ENCODE data around the gene SLC25A27.
"Not testable (repeated sequence)": the region's sequence is repeated elsewhere in the genome, so short reads cannot be mapped to it uniquely, and the experiment has no call there.

Gene SLC25A27

GRCh38 chr6:46652603-46653438, at the start of gene SLC25A27, which contains the start of gene CYP39A1:
SLC25A27 (plus strand) TSS chr6:46652975; CDS start chr6:46653193, 218 bp downstream.
CYP39A1 (minus strand) TSS chr6:46652818; CDS start chr6:46652582, 236 bp downstream.
- DNase-seq, result peak; percentile 87

- DNase-seq, result no peak
Observed at GRCh38 chr6:46605091-46605797, 47.5 kb upstream of the SLC25A27 start.

GRCh38 chr6:46606338-46606737, 46.4 kb upstream of the SLC25A27 start:
- DNase-seq, result no peak

- DNase-seq, result no peak
Observed at GRCh38 chr6:46610862-46611553, 41.8 kb upstream of the SLC25A27 start.

GRCh38 chr6:46612645-46613044, 40.1 kb upstream of the SLC25A27 start:
- no peak for DNase-seq

GRCh38 chr6:46618726-46619125, 34.0 kb upstream of the SLC25A27 start:
- DNase-seq, result no peak

GRCh38 chr6:46626228-46626909, 26.4 kb upstream of the SLC25A27 start:
- peak; percentile 57 for DNase-seq

GRCh38 chr6:46626976-46627375, 25.8 kb upstream of the SLC25A27 start:
- DNase-seq, result no peak

GRCh38 chr6:46628498-46628897, 24.3 kb upstream of the SLC25A27 start:
- no peak for DNase-seq

- DNase-seq, result no peak
Observed at GRCh38 chr6:46628976-46629375, 23.8 kb upstream of the SLC25A27 start.

- no peak for DNase-seq
Observed at GRCh38 chr6:46629691-46630090, 23.1 kb upstream of the SLC25A27 start.

- DNase-seq, result no peak
Observed at GRCh38 chr6:46632053-46632452, 20.7 kb upstream of the SLC25A27 start.

- no peak for DNase-seq
Observed at GRCh38 chr6:46635462-46635861, 17.3 kb upstream of the SLC25A27 start.

- no peak for DNase-seq
Observed at GRCh38 chr6:46637145-46637544, 15.6 kb upstream of the SLC25A27 start.

GRCh38 chr6:46637933-46638332, 14.8 kb upstream of the SLC25A27 start:
- DNase-seq, result no peak

GRCh38 chr6:46638650-46639049, 14.1 kb upstream of the SLC25A27 start:
- DNase-seq, result no peak

- peak; percentile 28 for DNase-seq
Observed at GRCh38 chr6:46642928-46643751, 9.6 kb upstream of the SLC25A27 start.

- no peak for DNase-seq
Observed at GRCh38 chr6:46645265-46645664, 7.5 kb upstream of the SLC25A27 start.

- DNase-seq, result not testable (repeated sequence)
Observed at GRCh38 chr6:46648108-46648507, 4.7 kb upstream of the SLC25A27 start.

- DNase-seq, result no peak
Observed at GRCh38 chr6:46648869-46649492, 3.8 kb upstream of the SLC25A27 start.

- DNase-seq, result no peak
Observed at GRCh38 chr6:46651006-46651405, 1.8 kb upstream of the SLC25A27 start.

Data from activated CD4-positive, alpha-beta T cell treated with anti-CD3 and anti-CD28 coated beads, Interleukin-2, Interleukin-6, amounts not matched to agents 100 ng/mL and 50 ng/mL, durations not matched to agents 16 hours and 8 hours (primary cell).